ENCODE measurements around the gene TMEM213.

Gene TMEM213, protein sequence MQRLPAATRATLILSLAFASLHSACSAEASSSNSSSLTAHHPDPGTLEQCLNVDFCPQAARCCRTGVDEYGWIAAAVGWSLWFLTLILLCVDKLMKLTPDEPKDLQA

DNA sequence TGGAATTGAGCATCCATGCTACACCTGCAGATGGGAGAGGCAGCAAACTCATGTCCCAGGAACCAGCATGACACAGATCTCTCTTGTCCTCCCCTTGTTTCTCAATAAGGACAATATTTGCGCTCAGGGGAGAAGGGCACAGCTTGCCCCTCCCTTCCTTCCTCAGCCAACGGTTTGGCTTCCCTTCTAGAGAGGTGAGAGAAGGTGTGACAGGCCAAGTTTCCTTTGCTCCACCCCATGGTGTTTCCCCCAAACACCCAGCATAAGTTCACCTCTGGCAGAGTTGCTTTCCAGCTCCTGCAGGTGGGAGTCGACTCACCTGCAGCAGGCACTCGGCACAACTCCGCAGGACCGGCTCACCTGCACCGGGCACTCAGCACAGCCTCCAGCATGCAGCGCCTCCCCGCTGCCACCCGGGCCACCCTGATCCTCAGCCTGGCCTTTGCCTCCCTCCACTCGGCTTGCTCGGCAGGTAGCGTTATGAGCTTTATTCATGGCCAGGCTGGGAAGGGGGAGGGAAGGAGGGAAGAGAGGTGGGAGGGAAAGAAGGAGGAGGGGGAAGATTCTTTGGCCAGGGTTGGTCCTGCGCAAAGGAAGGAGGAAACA, at the start of gene TMEM213, which contains the start of gene ATP6V0A4:
TMEM213 (plus strand) TSS at position 280 of the 606 bp plus-strand sequence; CDS start at position 391, 111 bp downstream.
ATP6V0A4 (minus strand) TSS at position 482 of the 606 bp plus-strand sequence. CDS start 26,949 bp downstream, outside the sequence.
- Histone ChIP-seq H3K4me2 (ENCODE audit: insufficient read depth, low read length) (no peak within 1 kb of the TSS), H2AFZ (ENCODE audit: low read depth, low read length) (no peak within 1 kb of the TSS), H3K27ac (ENCODE audit: low read length) (no peak within 1 kb of the TSS), H3K4me3 (ENCODE audit: low read depth in 1 of 2, low read length in 2 of 2) (no peak within 1 kb of the TSS), H3K27me3 (ENCODE audit: insufficient read depth, low read length, poor library complexity) (no peaks in the 10 kb centered on the region), H3K79me2 (ENCODE audit: insufficient read depth, low read length) (no peaks in the 10 kb centered on the region), H3K9ac (ENCODE audit: low read depth, low read length) (no peak within 1 kb of the TSS), H3K9me3 (ENCODE audit: insufficient read depth, low read length, severe bottlenecking) (no peaks in the 10 kb centered on the region), H4K20me1 (ENCODE audit: insufficient read depth, low read length) (no peaks in the 10 kb centered on the region), H3K4me1 (ENCODE audit: insufficient read depth, low read length) (no peaks in the 10 kb centered on the region), H3K36me3 (ENCODE audit: insufficient read depth, low read length) (no peaks in the 10 kb centered on the region)
- no peak for TF ChIP-seq EZH2 (IDR thresholded peaks at IDR 0.05; ENCODE audit: borderline replicate concordance, low read depth, low read length, severe bottlenecking)
- TF ChIP-seq, protein P1, sequence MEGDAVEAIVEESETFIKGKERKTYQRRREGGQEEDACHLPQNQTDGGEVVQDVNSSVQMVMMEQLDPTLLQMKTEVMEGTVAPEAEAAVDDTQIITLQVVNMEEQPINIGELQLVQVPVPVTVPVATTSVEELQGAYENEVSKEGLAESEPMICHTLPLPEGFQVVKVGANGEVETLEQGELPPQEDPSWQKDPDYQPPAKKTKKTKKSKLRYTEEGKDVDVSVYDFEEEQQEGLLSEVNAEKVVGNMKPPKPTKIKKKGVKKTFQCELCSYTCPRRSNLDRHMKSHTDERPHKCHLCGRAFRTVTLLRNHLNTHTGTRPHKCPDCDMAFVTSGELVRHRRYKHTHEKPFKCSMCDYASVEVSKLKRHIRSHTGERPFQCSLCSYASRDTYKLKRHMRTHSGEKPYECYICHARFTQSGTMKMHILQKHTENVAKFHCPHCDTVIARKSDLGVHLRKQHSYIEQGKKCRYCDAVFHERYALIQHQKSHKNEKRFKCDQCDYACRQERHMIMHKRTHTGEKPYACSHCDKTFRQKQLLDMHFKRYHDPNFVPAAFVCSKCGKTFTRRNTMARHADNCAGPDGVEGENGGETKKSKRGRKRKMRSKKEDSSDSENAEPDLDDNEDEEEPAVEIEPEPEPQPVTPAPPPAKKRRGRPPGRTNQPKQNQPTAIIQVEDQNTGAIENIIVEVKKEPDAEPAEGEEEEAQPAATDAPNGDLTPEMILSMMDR (IDR thresholded peaks at IDR 0.05; ENCODE audit: borderline replicate concordance, extremely low read depth, low read length, poor library complexity, severe bottlenecking), result no peak
- DNase-seq, result no peak
- ATAC-seq (ENCODE audit: insufficient read depth, low read depth), result no peak

DNA sequence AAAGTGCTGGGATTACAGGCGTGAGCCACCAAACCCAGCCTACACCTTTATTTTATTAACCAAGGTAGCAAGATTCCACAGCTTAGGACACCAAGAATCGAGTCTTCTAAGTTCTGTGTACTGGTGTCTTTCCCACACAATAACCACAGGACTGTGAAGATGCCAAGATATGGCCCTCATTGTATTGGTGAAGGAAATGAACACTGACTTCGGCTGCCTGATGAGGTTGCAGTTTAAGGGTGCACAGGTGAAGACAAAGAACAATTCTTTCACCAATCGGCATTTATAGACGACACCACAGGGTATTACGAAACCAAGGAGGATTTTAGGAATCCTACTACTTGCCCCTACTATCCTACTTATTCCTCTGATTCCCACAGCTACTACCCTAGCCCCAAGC, 49.1 kb upstream of the TMEM213 start:
- no peak overlapping the region for H3K4me2 ChIP-seq (ENCODE audit: insufficient read depth, low read length)
- H3K79me2 ChIP-seq (ENCODE audit: insufficient read depth, low read length), result no peaks in the 10 kb centered on the region
- ATAC-seq (ENCODE audit: insufficient read depth, low read depth) (no peak), DNase-seq (no peak)
- TF ChIP-seq, protein P1 (IDR thresholded peaks at IDR 0.05; ENCODE audit: borderline replicate concordance, extremely low read depth, low read length, poor library complexity, severe bottlenecking), result no peak
- TF ChIP-seq EZH2 (IDR thresholded peaks at IDR 0.05; ENCODE audit: borderline replicate concordance, low read depth, low read length, severe bottlenecking), result no peak
- H3K27ac ChIP-seq (ENCODE audit: low read length), result no peak overlapping the region
- no peaks in the 10 kb centered on the region for H3K27me3 ChIP-seq (ENCODE audit: insufficient read depth, low read length, poor library complexity)
- H3K9ac ChIP-seq (ENCODE audit: low read depth, low read length), result no peak overlapping the region
- no peak overlapping the region for H3K4me3 ChIP-seq (ENCODE audit: low read depth in 1 of 2, low read length in 2 of 2)
- H3K9me3 ChIP-seq (ENCODE audit: insufficient read depth, low read length, severe bottlenecking), result no peaks in the 10 kb centered on the region
- no peak overlapping the region for H2AFZ ChIP-seq (ENCODE audit: low read depth, low read length)
- H3K36me3 ChIP-seq (ENCODE audit: insufficient read depth, low read length), result no peaks in the 10 kb centered on the region
- peaks cover 30% of the 10 kb centered on the region for H3K4me1 ChIP-seq (ENCODE audit: insufficient read depth, low read length)
- H4K20me1 ChIP-seq (ENCODE audit: insufficient read depth, low read length), result no peaks in the 10 kb centered on the region

DNA sequence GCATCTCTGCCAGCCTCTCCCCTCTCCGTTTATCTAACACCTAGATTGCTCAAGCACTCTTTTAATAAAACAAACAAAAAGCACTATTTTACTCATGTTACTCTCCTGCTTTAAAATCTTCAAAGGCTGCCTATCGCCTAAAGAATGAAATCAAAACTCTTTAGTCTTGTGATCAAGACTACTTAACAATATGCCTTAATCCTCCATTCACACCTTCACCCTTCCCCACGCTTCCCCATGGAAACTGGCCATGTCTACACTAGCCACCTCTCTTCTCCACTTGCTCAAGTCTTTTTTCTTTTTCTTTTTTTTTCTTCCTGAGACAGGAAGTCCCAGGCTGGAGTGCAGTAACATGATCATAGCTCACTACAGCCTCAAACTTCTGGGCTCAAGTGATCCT, 47.8 kb upstream of the TMEM213 start:
- no peak overlapping the region for H3K9ac ChIP-seq (ENCODE audit: low read depth, low read length)
- peaks cover 33% of the 10 kb centered on the region for H3K4me1 ChIP-seq (ENCODE audit: insufficient read depth, low read length)
- H2AFZ ChIP-seq (ENCODE audit: low read depth, low read length), result no peak overlapping the region
- no peak for ATAC-seq (ENCODE audit: insufficient read depth, low read depth)
- DNase-seq, result peak; percentile 27
- no peaks in the 10 kb centered on the region for H3K9me3 ChIP-seq (ENCODE audit: insufficient read depth, low read length, severe bottlenecking)
- no peaks in the 10 kb centered on the region for H3K27me3 ChIP-seq (ENCODE audit: insufficient read depth, low read length, poor library complexity)
- H3K4me3 ChIP-seq (ENCODE audit: low read depth in 1 of 2, low read length in 2 of 2), result no peak overlapping the region
- no peaks in the 10 kb centered on the region for H4K20me1 ChIP-seq (ENCODE audit: insufficient read depth, low read length)
- no peak overlapping the region for H3K4me2 ChIP-seq (ENCODE audit: insufficient read depth, low read length)
- no peak overlapping the region for H3K27ac ChIP-seq (ENCODE audit: low read length)
- no peak for TF ChIP-seq EZH2 (IDR thresholded peaks at IDR 0.05; ENCODE audit: borderline replicate concordance, low read depth, low read length, severe bottlenecking)
- TF ChIP-seq, protein P1 (IDR thresholded peaks at IDR 0.05; ENCODE audit: borderline replicate concordance, extremely low read depth, low read length, poor library complexity, severe bottlenecking), result no peak
- H3K36me3 ChIP-seq (ENCODE audit: insufficient read depth, low read length), result no peaks in the 10 kb centered on the region
- H3K79me2 ChIP-seq (ENCODE audit: insufficient read depth, low read length), result no peaks in the 10 kb centered on the region

Data from DND-41 (cell line).